ENCODE measurements around the gene C11orf16.

DNA sequence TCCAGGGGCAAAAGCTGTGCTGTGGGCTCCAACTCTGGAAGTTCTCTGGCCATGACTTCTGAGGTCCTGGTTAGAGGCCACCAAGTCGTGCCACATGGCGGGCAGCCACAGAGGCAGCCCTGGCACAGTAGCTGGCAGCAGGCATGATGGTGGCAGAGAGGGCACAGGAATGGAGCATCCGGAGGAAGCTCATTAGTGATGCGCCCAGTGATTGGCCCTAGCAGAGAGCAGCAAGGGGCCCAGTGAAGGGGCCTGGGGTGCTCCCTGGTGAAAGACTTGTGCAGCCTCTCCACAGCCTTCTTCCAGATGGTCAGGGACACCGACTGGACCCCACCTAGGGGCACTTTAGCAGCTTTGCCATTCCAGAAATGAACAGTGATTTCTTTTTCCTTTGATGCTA lies 7.0 kb downstream of the C11orf16 start:
- TF ChIP-seq ZNF501 (tag by site-specific recombination; IDR thresholded peaks at IDR 0.05) = no peak
- TF ChIP-seq, protein P1, sequence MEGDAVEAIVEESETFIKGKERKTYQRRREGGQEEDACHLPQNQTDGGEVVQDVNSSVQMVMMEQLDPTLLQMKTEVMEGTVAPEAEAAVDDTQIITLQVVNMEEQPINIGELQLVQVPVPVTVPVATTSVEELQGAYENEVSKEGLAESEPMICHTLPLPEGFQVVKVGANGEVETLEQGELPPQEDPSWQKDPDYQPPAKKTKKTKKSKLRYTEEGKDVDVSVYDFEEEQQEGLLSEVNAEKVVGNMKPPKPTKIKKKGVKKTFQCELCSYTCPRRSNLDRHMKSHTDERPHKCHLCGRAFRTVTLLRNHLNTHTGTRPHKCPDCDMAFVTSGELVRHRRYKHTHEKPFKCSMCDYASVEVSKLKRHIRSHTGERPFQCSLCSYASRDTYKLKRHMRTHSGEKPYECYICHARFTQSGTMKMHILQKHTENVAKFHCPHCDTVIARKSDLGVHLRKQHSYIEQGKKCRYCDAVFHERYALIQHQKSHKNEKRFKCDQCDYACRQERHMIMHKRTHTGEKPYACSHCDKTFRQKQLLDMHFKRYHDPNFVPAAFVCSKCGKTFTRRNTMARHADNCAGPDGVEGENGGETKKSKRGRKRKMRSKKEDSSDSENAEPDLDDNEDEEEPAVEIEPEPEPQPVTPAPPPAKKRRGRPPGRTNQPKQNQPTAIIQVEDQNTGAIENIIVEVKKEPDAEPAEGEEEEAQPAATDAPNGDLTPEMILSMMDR (tag by site-specific recombination; IDR thresholded peaks at IDR 0.05) = no peak
- TF ChIP-seq EGR2 (tag by site-specific recombination; IDR thresholded peaks at IDR 0.05; ENCODE audit: low read depth) = no peak
- TF ChIP-seq PRDM1 (tag by site-specific recombination; IDR thresholded peaks at IDR 0.05) = no peak
- TF ChIP-seq, protein P2, sequence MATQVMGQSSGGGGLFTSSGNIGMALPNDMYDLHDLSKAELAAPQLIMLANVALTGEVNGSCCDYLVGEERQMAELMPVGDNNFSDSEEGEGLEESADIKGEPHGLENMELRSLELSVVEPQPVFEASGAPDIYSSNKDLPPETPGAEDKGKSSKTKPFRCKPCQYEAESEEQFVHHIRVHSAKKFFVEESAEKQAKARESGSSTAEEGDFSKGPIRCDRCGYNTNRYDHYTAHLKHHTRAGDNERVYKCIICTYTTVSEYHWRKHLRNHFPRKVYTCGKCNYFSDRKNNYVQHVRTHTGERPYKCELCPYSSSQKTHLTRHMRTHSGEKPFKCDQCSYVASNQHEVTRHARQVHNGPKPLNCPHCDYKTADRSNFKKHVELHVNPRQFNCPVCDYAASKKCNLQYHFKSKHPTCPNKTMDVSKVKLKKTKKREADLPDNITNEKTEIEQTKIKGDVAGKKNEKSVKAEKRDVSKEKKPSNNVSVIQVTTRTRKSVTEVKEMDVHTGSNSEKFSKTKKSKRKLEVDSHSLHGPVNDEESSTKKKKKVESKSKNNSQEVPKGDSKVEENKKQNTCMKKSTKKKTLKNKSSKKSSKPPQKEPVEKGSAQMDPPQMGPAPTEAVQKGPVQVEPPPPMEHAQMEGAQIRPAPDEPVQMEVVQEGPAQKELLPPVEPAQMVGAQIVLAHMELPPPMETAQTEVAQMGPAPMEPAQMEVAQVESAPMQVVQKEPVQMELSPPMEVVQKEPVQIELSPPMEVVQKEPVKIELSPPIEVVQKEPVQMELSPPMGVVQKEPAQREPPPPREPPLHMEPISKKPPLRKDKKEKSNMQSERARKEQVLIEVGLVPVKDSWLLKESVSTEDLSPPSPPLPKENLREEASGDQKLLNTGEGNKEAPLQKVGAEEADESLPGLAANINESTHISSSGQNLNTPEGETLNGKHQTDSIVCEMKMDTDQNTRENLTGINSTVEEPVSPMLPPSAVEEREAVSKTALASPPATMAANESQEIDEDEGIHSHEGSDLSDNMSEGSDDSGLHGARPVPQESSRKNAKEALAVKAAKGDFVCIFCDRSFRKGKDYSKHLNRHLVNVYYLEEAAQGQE (tag by site-specific recombination; IDR thresholded peaks at IDR 0.05) = no peak
- no peak for TF ChIP-seq ZBTB1 (tag by site-specific recombination; IDR thresholded peaks at IDR 0.05)
- TF ChIP-seq ZBTB8A (tag by site-specific recombination; IDR thresholded peaks at IDR 0.05) = no peak
- TF ChIP-seq ZNF133 (tag by site-specific recombination; IDR thresholded peaks at IDR 0.05) = no peak
- TF ChIP-seq ZNF670 (tag by site-specific recombination; IDR thresholded peaks at IDR 0.05; ENCODE audit: low read depth) = no peak
- no peak for TF ChIP-seq ZNF561 (tag by site-specific recombination; IDR thresholded peaks at IDR 0.05; ENCODE audit: borderline replicate concordance)
- TF ChIP-seq SETDB1 (IDR thresholded peaks at IDR 0.05; ENCODE audit: insufficient read length, low read length) = no peak
- TF ChIP-seq ZFP3 (tag by site-specific recombination; IDR thresholded peaks at IDR 0.05; ENCODE audit: low read depth) = no peak
- TF ChIP-seq ZNF416 (tag by site-specific recombination; IDR thresholded peaks at IDR 0.05) = no peak
- no peak for TF ChIP-seq ZNF426 (tag by site-specific recombination; IDR thresholded peaks at IDR 0.05)

All from HEK293 (cell line).